PC-9 (cell line): ENCODE results near the gene WBP1. TPM values are rescaled to one million over a fixed set of nuclear protein-coding genes. Genes with fewer than 3 reads are reported as not detected.

Experiments
- BruUV-seq: library from RNA; stranded (reverse); fragments of 400-500 nt; replicated peaks from 2 replicates; lab custom pipeline; 2021; lab: Mats Ljungman, UMichigan
- CTCF ChIA-PET: fragments of 300-600 bp; sonication (Branson Sonifier 250); formaldehyde crosslinking; loops from one replicate; lab custom pipeline; 2022; ENCODE audit warnings: antibody characterized with exemption; lab: Charles Lee
- POLR2A ChIA-PET: fragments of 300-600 bp; sonication (Branson Sonifier 250); formaldehyde crosslinking; loops from one replicate; lab custom pipeline; 2022; ENCODE audit warnings: antibody characterized with exemption; ENCODE audit not compliant: unreplicated experiment; lab: Charles Lee
- DNase-seq, 2 experiments: peaks; one replicate each; pipeline versions ENCODE4 v3.0.0 to v3.0.0-alpha.2; 2015 to 2022; ENCODE audit warnings: mixed read lengths in 1 of 2
- H2AFZ ChIP-seq: fragments of 200-600 bp; sonication (generic); 2 replicates; pipeline ENCODE4 v1.8.1; 2017; ENCODE audit warnings: antibody characterized with exemption
- H3F3A ChIP-seq: fragments of 200-600 bp; sonication (generic); 2 replicates; pipeline ENCODE4 v1.8.1; 2017; ENCODE audit warnings: antibody characterized with exemption, mild to moderate bottlenecking, low read depth; ENCODE audit not compliant: insufficient read depth
- H3K27ac ChIP-seq: fragments of 200-600 bp; sonication (generic); 2 replicates; pipeline ENCODE4 v1.6.1; 2016; ENCODE audit warnings: mixed run types
- H3K27me3 ChIP-seq: fragments of 200-600 bp; sonication (generic); 2 replicates; pipeline ENCODE4 v1.6.1; 2016; ENCODE audit warnings: low read depth, mixed run types; ENCODE audit not compliant: insufficient read depth
- H3K36me3 ChIP-seq: fragments of 200-600 bp; sonication (generic); 2 replicates; pipeline ENCODE4 v1.6.1; 2016; ENCODE audit warnings: low read depth, mixed run types
- H3K4me1 ChIP-seq: fragments of 200-600 bp; sonication (generic); replicated peaks from 2 replicates; pipeline ENCODE4 v1.6.1; 2016; ENCODE audit warnings: mixed run types; ENCODE audit not compliant: insufficient read depth
- H3K4me2 ChIP-seq: fragments of 200-600 bp; sonication (generic); 2 replicates; pipeline ENCODE4 v1.6.1; 2017; ENCODE audit warnings: mixed run types
- H3K4me3 ChIP-seq: fragments of 200-600 bp; sonication (generic); 2 replicates; pipeline ENCODE4 v1.6.1; 2016; ENCODE audit warnings: mixed run types
- H3K79me2 ChIP-seq: fragments of 200-600 bp; sonication (generic); 2 replicates; pipeline ENCODE4 v1.6.1; 2017; ENCODE audit warnings: low read depth, mixed run types
- H3K9me2 ChIP-seq: fragments of 200-600 bp; sonication (generic); 2 replicates; pipeline ENCODE4 v1.8.1; 2017; ENCODE audit warnings: mild to moderate bottlenecking; ENCODE audit not compliant: insufficient read depth
- H3K9me3 ChIP-seq: fragments of 200-600 bp; sonication (generic); 2 replicates; pipeline ENCODE4 v1.8.1; 2016; ENCODE audit warnings: low read depth; ENCODE audit not compliant: insufficient read depth
- H4K20me1 ChIP-seq: fragments of 200-600 bp; sonication (generic); 2 replicates; pipeline ENCODE4 v1.8.1; 2017; ENCODE audit not compliant: insufficient read depth
- EZH2 ChIP-seq: fragments of 200-600 bp; sonication (generic); IDR thresholded peaks from 2 replicates; pipeline ENCODE4 v1.8.0; 2017; ENCODE audit warnings: antibody characterized with exemption, low read depth
- intact Hi-C: fragments of 100-400 bp; cut with micrococcal nuclease; formaldehyde crosslinking; loops from one replicate; pipeline ENCODE4 v1.10.0; 2022; ENCODE audit not compliant: unreplicated experiment
- total RNA-seq: library from RNA; stranded (reverse); gene quantifications from 2 replicates; pipeline ENCODE4 v1.2.3, GENCODE V29; 2021
- TF ChIP-seq, protein P1 (sequence below): fragments of 200-600 bp; sonication (generic); conservative IDR thresholded peaks from 2 replicates; pipeline ENCODE4 v1.6.1; 2017; ENCODE audit warnings: mixed run types, antibody characterized with exemption, mild to moderate bottlenecking, moderate library complexity

WBP1 gene
- total RNA-seq, 1 experiment from 2014 or later, result 68.0 TPM

DNA sequence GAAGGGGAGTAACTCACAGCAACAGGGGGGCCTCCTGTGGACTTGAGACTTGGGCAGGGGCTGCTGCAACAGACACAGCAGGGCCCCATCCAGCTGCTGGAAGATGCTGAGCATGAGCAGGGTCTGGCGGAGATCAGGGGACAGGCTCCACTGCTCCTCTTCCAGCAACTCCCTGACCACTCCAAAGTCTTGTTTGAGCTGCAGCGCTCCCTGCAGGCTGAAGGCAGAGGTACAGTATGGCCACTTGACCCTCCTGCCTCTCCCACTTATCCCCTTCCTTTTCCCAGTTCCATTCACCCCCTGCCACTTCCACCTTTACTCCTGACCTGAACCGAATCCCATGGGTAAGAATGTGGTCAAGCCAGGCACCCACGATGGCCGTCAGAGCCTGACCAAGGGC, 16.7 kb downstream of the WBP1 start:
- BruUV-seq, result no TSS peak
- H3K4me2 ChIP-seq, result no peak overlapping the region
- no peak for TF ChIP-seq EZH2
- TF ChIP-seq, protein P1, sequence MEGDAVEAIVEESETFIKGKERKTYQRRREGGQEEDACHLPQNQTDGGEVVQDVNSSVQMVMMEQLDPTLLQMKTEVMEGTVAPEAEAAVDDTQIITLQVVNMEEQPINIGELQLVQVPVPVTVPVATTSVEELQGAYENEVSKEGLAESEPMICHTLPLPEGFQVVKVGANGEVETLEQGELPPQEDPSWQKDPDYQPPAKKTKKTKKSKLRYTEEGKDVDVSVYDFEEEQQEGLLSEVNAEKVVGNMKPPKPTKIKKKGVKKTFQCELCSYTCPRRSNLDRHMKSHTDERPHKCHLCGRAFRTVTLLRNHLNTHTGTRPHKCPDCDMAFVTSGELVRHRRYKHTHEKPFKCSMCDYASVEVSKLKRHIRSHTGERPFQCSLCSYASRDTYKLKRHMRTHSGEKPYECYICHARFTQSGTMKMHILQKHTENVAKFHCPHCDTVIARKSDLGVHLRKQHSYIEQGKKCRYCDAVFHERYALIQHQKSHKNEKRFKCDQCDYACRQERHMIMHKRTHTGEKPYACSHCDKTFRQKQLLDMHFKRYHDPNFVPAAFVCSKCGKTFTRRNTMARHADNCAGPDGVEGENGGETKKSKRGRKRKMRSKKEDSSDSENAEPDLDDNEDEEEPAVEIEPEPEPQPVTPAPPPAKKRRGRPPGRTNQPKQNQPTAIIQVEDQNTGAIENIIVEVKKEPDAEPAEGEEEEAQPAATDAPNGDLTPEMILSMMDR, result peak; percentile 49; the same call in 1 of the 2 replicates
- no peaks in the 10 kb centered on the region for H3K27me3 ChIP-seq
- H4K20me1 ChIP-seq, result no peaks in the 10 kb centered on the region
- H3K4me1 ChIP-seq, result peaks cover 9% of the 10 kb centered on the region
- H3K79me2 ChIP-seq, result peaks cover 4% of the 10 kb centered on the region; the same call in 1 of the 2 replicates
- peaks cover 66% of the 10 kb centered on the region for H3F3A ChIP-seq
- H3K9me3 ChIP-seq, result no peaks in the 10 kb centered on the region
- ChIA-PET POLR2A (no interaction called here), CTCF (no interaction called here)
- H2AFZ ChIP-seq, result no peak overlapping the region
- no peak for DNase-seq
- no peak overlapping the region for H3K27ac ChIP-seq
- no peaks in the 10 kb centered on the region for H3K9me2 ChIP-seq
- intact Hi-C loops, result no loop called here
- H3K36me3 ChIP-seq, result peaks cover 4% of the 10 kb centered on the region
- no peak overlapping the region for H3K4me3 ChIP-seq

DNA sequence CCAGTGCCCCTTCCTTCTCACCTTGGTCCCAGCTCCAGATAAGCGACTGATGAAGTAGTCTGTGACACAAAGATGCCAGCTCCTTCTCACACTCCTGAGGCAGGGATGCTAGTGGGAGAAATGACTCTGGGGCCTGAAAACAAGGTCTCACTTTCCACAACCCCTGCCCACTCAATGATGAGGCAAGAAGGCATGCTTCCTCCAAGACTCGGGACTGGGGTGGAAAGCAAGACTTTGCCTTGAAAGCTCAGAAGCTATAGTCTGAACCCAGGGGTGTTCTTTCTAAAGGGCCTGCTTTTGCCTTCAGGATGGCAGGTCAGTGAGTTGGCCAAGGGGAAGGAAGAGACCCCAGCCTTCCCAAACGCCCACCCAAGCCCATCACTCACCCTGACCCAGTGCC, 23.2 kb downstream of the WBP1 start:
- H3K4me2 ChIP-seq, result peak overlapping the region; percentile 89
- H4K20me1 ChIP-seq, result no peaks in the 10 kb centered on the region
- peaks cover 20% of the 10 kb centered on the region; the same call in 1 of the 2 replicates for H3F3A ChIP-seq
- H3K9me2 ChIP-seq, result no peaks in the 10 kb centered on the region
- peak overlapping the region; percentile 94; the same call in 1 of the 2 replicates for H2AFZ ChIP-seq
- no peaks in the 10 kb centered on the region for H3K9me3 ChIP-seq
- ChIA-PET CTCF (no interaction called here), POLR2A (interaction anchor here (0.5 to 0.7 kb wide), 3 partner anchors 51 to 189 kb away, joined by 3 to 6 read pairs (median 4); no protein-coding TSS in a partner anchor)
- peaks cover 12% of the 10 kb centered on the region for H3K36me3 ChIP-seq
- TF ChIP-seq EZH2, result no peak
- TF ChIP-seq, protein P1, result no peak
- peaks cover 13% of the 10 kb centered on the region for H3K4me1 ChIP-seq
- no peaks in the 10 kb centered on the region for H3K27me3 ChIP-seq
- peak overlapping the region; percentile 92 for H3K4me3 ChIP-seq
- H3K27ac ChIP-seq, result no peak overlapping the region
- no peak for DNase-seq
- intact Hi-C loops, result loop anchor here (5.0 to 10.0 kb wide), 2 partner anchors 66 to 173 kb away; partner anchors contain the start of gene SEMA4F
- no TSS peak for BruUV-seq
- H3K79me2 ChIP-seq, result peaks cover 37% of the 10 kb centered on the region

DNA sequence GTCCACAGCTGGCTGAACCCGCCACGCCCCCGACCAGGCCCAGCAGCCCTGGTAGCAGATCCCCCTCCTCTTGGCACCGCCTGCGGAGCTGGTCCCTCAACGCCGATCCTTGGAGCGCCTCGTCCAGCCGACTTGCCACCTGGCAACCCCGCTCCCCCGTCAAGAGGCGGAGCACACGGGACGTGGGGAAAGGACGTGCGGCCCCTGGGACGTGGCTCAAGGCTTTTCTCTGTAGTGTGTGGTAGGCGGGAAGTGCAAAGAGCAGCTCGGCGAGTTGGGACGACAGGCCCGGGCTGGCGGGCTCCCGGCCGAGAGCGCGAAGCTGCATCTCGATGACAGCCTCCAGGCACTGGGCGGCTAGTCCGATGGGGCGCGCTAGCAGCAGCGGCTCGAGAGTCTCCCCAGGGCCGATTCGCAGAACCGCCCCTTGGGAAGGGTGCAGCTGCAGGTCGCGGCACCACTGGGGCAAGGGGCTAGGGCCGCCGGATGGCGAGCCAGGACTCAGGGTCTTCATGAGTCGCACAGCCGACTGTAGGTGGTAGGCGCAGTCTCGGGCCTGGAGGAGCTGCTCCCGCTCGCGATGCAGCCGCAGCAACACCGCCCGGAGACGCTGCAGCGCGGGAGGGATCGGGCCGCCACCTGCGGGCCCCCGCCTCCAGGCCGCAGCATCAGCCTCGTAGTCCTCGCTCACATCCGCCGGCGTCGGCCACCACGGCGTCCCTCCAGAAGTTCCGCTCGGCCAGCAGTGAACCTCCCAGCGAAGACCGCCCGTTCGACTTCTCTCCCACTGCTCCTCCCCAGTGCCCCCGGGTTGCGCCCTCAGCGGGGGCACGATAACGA, 23.9 kb downstream of the WBP1 start:
- peak overlapping the region; percentile 94 for H2AFZ ChIP-seq
- ChIA-PET CTCF (interaction anchor here (2.0 kb wide), 1 partner anchor 106 kb away, joined by 7 read pairs; no protein-coding TSS in a partner anchor), POLR2A (interaction anchor here (0.6 to 0.7 kb wide), 3 partner anchors 23 to 1097 kb away, joined by 5 to 19 read pairs (median 8); partner anchors contain the start of gene ALMS1)
- intact Hi-C loops, result loop anchor here (5.0 to 10.0 kb wide), 2 partner anchors 65 to 173 kb away; partner anchors contain the start of gene SEMA4F
- peaks cover 37% of the 10 kb centered on the region for H3K79me2 ChIP-seq
- TSS peak; percentile 28 for BruUV-seq
- H3K27me3 ChIP-seq, result no peaks in the 10 kb centered on the region
- peak overlapping the region; percentile 92 for H3K4me3 ChIP-seq
- H3F3A ChIP-seq, result peaks cover 17% of the 10 kb centered on the region; the same call in 1 of the 2 replicates
- peak overlapping the region; percentile 89 for H3K4me2 ChIP-seq
- H3K36me3 ChIP-seq, result peaks cover 12% of the 10 kb centered on the region
- H3K27ac ChIP-seq, result peak overlapping the region; percentile 53
- DNase-seq, result peak in 1 of 2 experiments; percentile 34
- H3K9me2 ChIP-seq, result no peaks in the 10 kb centered on the region
- no peaks in the 10 kb centered on the region for H3K9me3 ChIP-seq
- H3K4me1 ChIP-seq, result peaks cover 13% of the 10 kb centered on the region
- no peaks in the 10 kb centered on the region for H4K20me1 ChIP-seq
- TF ChIP-seq, protein P1, result no peak
- no peak for TF ChIP-seq EZH2
